Right lobe of liver (tissue), 6 donors: ENCODE results near the gene HOXA11. TPM values are rescaled to one million over a fixed set of nuclear protein-coding genes. Genes with fewer than 3 reads are reported as not detected.

Experiments used
- ATAC-seq, 4 donors: fragments of 200-7000 bp; cut with Tn5 transposase; one replicate each; pipeline ENCODE4 v1.9.1; 2020; ENCODE audit warnings: mild to moderate bottlenecking in 4 of 4, moderate library complexity in 4 of 4
- DNase-seq, 3 donors: peaks; one replicate each; pipeline ENCODE4 v3.0.0-alpha.2; 2020
- H3K27ac ChIP-seq, 3 donors: fragments of 200-600 bp; one replicate each; pipeline ENCODE4 v1.8.0; 2022
- H3K27me3 ChIP-seq, 2 donors: fragments of 200-600 bp; one replicate each; pipeline ENCODE4 v1.8.0; 2022
- H3K36me3 ChIP-seq, 4 donors: fragments of 200-600 bp; sonication (generic) in 1 of 4; one replicate each; pipeline versions ENCODE4 v1.5.1 to v1.8.0; 2017 to 2022; ENCODE audit warnings: control low read depth in 1 of 4
- H3K4me1 ChIP-seq, 4 donors: fragments of 200-600 bp; sonication (generic) in 1 of 4; one replicate each; pipeline versions ENCODE4 v1.5.1 to v1.8.0; 2017 to 2022; ENCODE audit warnings: control low read depth in 1 of 4
- H3K4me3 ChIP-seq, 3 donors: fragments of 200-600 bp; one replicate each; pipeline ENCODE4 v1.8.0; 2022
- H3K9me3 ChIP-seq, 4 donors: fragments of 200-600 bp; sonication (generic) in 1 of 4; one replicate each; pipeline versions ENCODE4 v1.5.1 to v1.8.0; 2017 to 2022; ENCODE audit warnings: control low read depth in 1 of 4
- CTCF ChIP-seq, 4 donors: fragments of 200-600 bp in 3 of 4; fragments of 450-650 bp in 1 of 4; IDR thresholded peaks; one replicate each; pipeline versions ENCODE4 v1.5.1 to v1.8.0; 2016 to 2022; ENCODE audit warnings: antibody characterized with exemption in 4 of 4, mild to moderate bottlenecking in 2 of 4
- POLR2A ChIP-seq: fragments of 450-650 bp; IDR thresholded peaks from one replicate; pipeline ENCODE4 v1.6.1; 2017; ENCODE audit warnings: antibody characterized with exemption, mild to moderate bottlenecking
- WGBS: methylation state at CpG from one replicate; pipeline ENCODE4 v1.1.6; 2018; ENCODE audit warnings: low coverage, low lambda C conversion rate; ENCODE audit not compliant: insufficient coverage; ENCODE audit errors: missing lambda C conversion rate; 5-methylcytosine and 5-hydroxymethylcytosine counted together
- intact Hi-C, 2 donors: fragments of 100-400 bp; cut with DNase I; formaldehyde crosslinking; loops; one replicate each; pipeline versions ENCODE4 v1.11.2 to v1.14.1; 2022
- total RNA-seq, 6 experiments: library from RNA; depleted of rRNA in 2 of 6; stranded (reverse); fragments of >200 nt in 2 of 6; fragmentation: NEBNext Ultra II Directional in 3 of 6; extraction: Animal tissue kit (Norgen Biotek cat#: 25700) in 3 of 6; gene quantifications; one replicate each; pipeline versions ENCODE4 v1.1.0 to v1.2.4, GENCODE V29; 2016 to 2023
- donor health status: DM: no; HTN: yes; CAD: no.
- donor health status: DM: no; HTN: no; CAD: no.
- donor health status: DM: no; HTN: no; CAD: no.
- donor health status: DM: no; HTN: yes; CAD: no.
- donor health status: DM: no; HTN: yes; CAD: no.

The HOXA11 gene
- total RNA-seq, 6 experiments from 2014 or later, result not detected

GRCh38 chr7:27164367-27165088 lies 20.5 kb downstream of the HOXA11 start:
- no peaks in the 10 kb centered on the region for H3K9me3 ChIP-seq
- peaks cover 21 to 64% of the 10 kb centered on the region in 2 donors for H3K27me3 ChIP-seq
- 6% methylated on average over 10 of the region's 47 CpGs for WGBS
- H3K4me1 ChIP-seq, result peaks cover 0 to 15% (median 3%) of the 10 kb centered on the region in 4 donors
- no peaks in the 10 kb centered on the region for H3K36me3 ChIP-seq
- DNase-seq, result peak in 1 of 3 donors; percentile 55
- no peak for ATAC-seq
- intact Hi-C loops, result loop anchor here in 1 of 2 donors (10.0 kb wide), 1 partner anchor 70 kb away; the partner anchor contains the start of gene HOXA1
- TF ChIP-seq CTCF (IDR thresholded peaks at IDR 0.05) (no peak), POLR2A (no peak)
- no peak overlapping the region for H3K27ac ChIP-seq
- peak overlapping the region in 1 of 3 donors; percentile 17 for H3K4me3 ChIP-seq

- Histone ChIP-seq H3K36me3 (no peaks in the 10 kb centered on the region), H3K27ac (no peak overlapping the region), H3K9me3 (no peaks in the 10 kb centered on the region), H3K4me3 (no peak overlapping the region), H3K4me1 (peaks cover 0 to 15% (median 4%) of the 10 kb centered on the region in 4 donors), H3K27me3 (peaks cover 18 to 64% of the 10 kb centered on the region in 2 donors)
- ATAC-seq (no peak), DNase-seq (no peak)
- TF ChIP-seq CTCF (IDR thresholded peaks at IDR 0.05), result no peak
- TF ChIP-seq POLR2A, result no peak
- intact Hi-C loops, result loop anchor here in 1 of 2 donors (10.0 kb wide), 1 partner anchor 69 kb away; the partner anchor contains the start of gene HOXA1
- 17% methylated on average over 12 of the region's 12 CpGs for WGBS
Observed at GRCh38 chr7:27164045-27164366, 21.0 kb downstream of the HOXA11 start.

DNA sequence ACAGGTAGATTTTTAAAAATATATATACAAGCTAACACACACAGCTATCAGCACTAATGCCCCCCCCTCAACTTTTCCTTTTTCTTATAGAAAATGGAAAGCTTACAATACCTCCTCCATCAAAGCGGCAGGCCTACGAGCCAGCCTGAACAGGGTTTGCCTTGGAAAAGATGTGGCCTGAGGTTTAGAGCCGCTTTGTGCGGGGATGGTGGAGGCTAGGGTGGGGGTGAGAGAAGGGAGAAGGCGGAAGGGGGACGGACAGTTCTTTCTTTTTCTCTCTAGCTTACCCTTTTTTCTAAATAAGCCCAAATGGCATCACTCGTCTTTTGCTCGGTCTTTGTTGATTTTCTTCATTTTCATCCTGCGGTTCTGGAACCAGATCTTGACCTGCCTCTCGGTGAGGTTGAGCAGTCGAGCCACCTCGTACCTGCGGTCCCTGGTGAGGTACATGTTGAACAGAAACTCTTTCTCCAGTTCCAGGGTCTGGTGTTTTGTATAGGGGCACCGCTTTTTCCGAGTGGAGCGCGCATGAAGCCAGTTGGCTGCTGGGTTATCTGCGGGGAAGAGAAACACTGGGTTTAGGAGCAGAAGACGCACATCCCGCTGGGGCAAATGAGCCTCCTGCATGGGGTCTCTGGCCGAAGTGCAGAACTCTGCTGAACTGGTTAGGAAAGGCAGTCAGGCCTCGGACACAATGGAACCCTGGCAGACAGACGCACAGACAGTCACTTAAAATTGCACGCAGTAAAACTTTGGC lies 21.6 kb downstream of the HOXA11 start:
- Histone ChIP-seq H3K4me1 (peaks cover 0 to 15% (median 4%) of the 10 kb centered on the region in 4 donors), H3K9me3 (no peaks in the 10 kb centered on the region), H3K4me3 (no peak overlapping the region), H3K27ac (no peak overlapping the region), H3K36me3 (no peaks in the 10 kb centered on the region), H3K27me3 (peaks cover 20 to 62% of the 10 kb centered on the region in 2 donors)
- TF ChIP-seq POLR2A, result no peak
- no peak for TF ChIP-seq CTCF (IDR thresholded peaks at IDR 0.05)
- no peak for ATAC-seq
- no peak for DNase-seq
- 45% methylated on average over 22 of the region's 24 CpGs for WGBS
- intact Hi-C loops, result loop anchor here in 1 of 2 donors (10.0 kb wide), 1 partner anchor 69 kb away; the partner anchor contains the start of gene HOXA1

DNA sequence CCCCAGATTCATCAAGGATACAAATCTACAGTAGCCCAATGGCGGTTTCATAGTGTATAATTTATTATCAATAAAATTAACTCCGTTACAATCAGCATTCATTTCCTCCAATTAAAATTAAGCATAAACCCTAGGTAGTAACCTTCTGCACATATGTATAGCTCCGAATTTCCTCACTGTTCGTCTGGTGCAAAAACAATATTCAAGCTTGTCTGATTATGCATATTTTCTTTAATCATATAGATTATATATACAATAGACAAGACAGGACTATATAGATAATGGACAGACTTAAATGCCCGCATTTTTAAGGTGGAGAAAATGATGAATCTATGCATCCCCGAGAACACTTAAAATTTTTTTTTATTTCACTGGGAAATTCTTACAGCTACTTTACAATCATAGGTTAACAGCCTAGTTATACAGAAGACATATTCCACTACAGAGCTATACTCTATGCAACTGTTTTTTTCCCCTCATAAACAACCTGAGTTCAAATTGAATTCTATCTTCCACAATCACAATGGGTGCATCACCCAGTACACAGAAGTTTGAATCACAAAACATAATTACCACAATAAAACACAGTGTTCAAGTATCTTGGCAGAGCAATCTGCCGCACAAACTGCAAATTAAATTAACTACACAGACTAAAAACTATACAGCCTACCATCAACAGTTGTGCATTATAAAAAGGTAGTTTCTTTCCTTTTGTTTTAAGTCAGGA lies 22.3 kb downstream of the HOXA11 start:
- H3K27me3 ChIP-seq, result peaks cover 28 to 54% of the 10 kb centered on the region in 2 donors
- intact Hi-C loops, result loop anchor here in 1 of 2 donors (10.0 kb wide), 1 partner anchor 68 kb away; the partner anchor contains the start of gene HOXA1
- ATAC-seq, result no peak
- H3K4me3 ChIP-seq, result no peak overlapping the region
- H3K9me3 ChIP-seq, result no peaks in the 10 kb centered on the region
- 65% methylated on average over 7 of the region's 7 CpGs for WGBS
- peaks cover 0 to 15% (median 4%) of the 10 kb centered on the region in 4 donors for H3K4me1 ChIP-seq
- TF ChIP-seq POLR2A (no peak), CTCF (IDR thresholded peaks at IDR 0.05) (no peak)
- H3K27ac ChIP-seq, result no peak overlapping the region
- no peaks in the 10 kb centered on the region for H3K36me3 ChIP-seq
- DNase-seq, result no peak
